GM12801 (cell line): ENCODE results near the gene SPAG4.

Source experiments
- CTCF ChIP-seq: IDR thresholded peaks from one replicate; pipeline ENCODE4 v1.5.1; 2011; ENCODE audit warnings: control low read depth; ENCODE audit not compliant: insufficient read length; ENCODE audit errors: extremely low read depth

Gene SPAG4

DNA sequence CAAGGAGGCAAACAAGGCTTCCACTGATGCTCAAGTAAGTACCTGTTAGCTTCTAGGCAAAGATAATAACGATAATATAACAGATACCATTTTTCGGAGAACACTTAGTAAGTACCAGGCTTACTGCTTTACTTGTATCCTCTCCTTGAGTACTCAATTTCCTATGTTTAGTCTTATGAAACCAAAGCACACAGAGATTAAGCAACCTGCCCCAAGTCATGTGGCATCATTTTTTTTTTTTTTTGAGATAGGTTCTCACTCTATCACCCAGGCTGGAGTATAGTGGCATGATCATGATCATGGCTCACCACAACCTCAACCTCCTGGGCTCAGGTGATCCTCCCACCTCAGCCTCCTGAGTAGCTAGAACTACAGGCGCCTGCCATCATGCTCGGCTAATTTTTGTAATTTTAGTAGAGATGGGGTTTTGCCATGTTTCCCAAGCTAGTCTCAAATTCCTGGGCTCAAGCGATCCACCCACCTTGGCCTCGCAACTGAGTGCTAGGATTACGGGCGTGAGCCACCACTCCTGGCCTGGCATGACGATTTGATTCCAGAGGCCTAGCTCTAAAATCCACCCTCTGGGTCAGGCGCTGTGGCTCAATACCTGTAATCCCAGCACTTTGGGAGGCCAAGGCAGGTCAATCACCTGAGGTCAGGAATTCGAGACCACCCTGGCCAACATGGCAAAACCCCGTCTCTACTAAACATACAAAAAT, 14.0 kb downstream of the SPAG4 start:
- TF ChIP-seq CTCF: no peak

- TF ChIP-seq CTCF: no peak
Observed at GRCh38 chr20:35630636-35631035, 15.0 kb downstream of the SPAG4 start.

DNA sequence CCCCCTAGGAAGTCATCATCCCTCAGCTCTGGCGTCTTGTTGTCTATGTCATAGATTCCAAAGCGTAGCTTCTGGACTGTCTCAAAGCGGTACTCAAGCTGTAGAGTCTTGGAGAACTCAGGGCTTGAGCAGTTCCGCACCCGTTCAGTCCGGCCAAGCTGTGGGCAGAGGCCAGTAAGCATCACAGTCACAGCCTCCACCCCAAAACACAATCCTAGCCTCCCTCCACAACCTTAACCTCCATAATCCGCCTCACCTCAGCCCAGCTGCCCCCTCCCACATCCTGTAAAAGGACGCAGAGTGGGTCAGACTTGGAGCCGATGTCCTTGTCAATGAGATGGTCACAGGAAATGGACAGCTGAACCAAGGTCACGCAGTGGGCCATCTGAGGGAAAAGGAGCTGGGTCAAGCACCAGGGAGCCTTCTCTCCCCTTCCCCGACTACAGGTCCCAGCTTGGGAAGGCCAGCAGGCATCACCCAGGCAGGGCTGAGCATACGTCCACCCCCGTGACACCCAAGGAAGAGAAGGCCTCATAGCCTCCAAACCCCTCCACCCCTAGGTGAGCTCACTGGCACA, 17.0 kb downstream of the SPAG4 start:
- no peak for TF ChIP-seq CTCF

- TF ChIP-seq CTCF: no peak
Observed at GRCh38 chr20:35635652-35636051, 20.0 kb downstream of the SPAG4 start.

GRCh38 chr20:35636095-35636494, 20.5 kb downstream of the SPAG4 start:
- no peak for TF ChIP-seq CTCF

GRCh38 chr20:35637276-35637675, 21.6 kb downstream of the SPAG4 start:
- no peak for TF ChIP-seq CTCF

GRCh38 chr20:35638751-35639150, 23.1 kb downstream of the SPAG4 start:
- TF ChIP-seq CTCF: no peak
